ENCODE measurements around the gene MOCS1.

GRCh38 chr6:39950125-39950720 lies 16.0 kb upstream of the MOCS1 start:
- TF ChIP-seq CTCF (IDR thresholded peaks at IDR 0.05) (no peak), POLR2AphosphoS5 (IDR thresholded peaks at IDR 0.05) (no peak), POLR2A (IDR thresholded peaks at IDR 0.05) (no peak), EP300 (IDR thresholded peaks at IDR 0.05) (no peak)

Measured in gastroesophageal sphincter (tissue), 3 donors.